Chondrocyte (in vitro differentiated cells): ENCODE measurements around the gene MEIKIN. TPM values are rescaled to one million over a fixed set of nuclear protein-coding genes. Genes with fewer than 3 reads are reported as not detected.
A peak's percentile ranks its signal among the peaks of the same experiment; 100 is the strongest.

Source experiments
- DNase-seq: peaks from one replicate; pipeline ENCODE4 v3.0.0; 2021; ENCODE audit warnings: mixed read lengths, low spot score
- H3K27ac Mint-ChIP-seq: one replicate; pipeline ENCODE4 v1.8.0; 2021; ENCODE audit warnings: mild to moderate bottlenecking, moderate library complexity, mixed read lengths; ENCODE audit not compliant: unreplicated experiment
- H3K27me3 Mint-ChIP-seq: 2 replicates; pipeline ENCODE4 v1.8.0; 2021; ENCODE audit warnings: low read depth, mixed read lengths
- H3K36me3 Mint-ChIP-seq: 2 replicates; pipeline ENCODE4 v1.8.0; 2021; ENCODE audit warnings: low read depth, mixed read lengths
- H3K4me1 Mint-ChIP-seq: 2 replicates; pipeline ENCODE4 v1.8.0; 2021; ENCODE audit warnings: low read depth, mild to moderate bottlenecking, mixed read lengths
- H3K4me3 Mint-ChIP-seq: one replicate; pipeline ENCODE4 v1.8.0; 2021; ENCODE audit warnings: mild to moderate bottlenecking, moderate library complexity, mixed read lengths; ENCODE audit not compliant: unreplicated experiment
- H3K9me3 Mint-ChIP-seq: 2 replicates; pipeline ENCODE4 v1.8.0; 2021; ENCODE audit warnings: low read depth, mixed read lengths
- total RNA-seq: library from RNA; stranded (reverse); gene quantifications from 3 replicates; pipeline ENCODE4 v1.2.1, GENCODE V29; 2021
- TF ChIP-seq, protein P1 (sequence below): fragments of 200-600 bp; sonication (generic); IDR thresholded peaks from 2 replicates; pipeline ENCODE4 v1.5.0; 2021; ENCODE audit warnings: antibody characterized with exemption, mild to moderate bottlenecking, moderate library complexity

Gene MEIKIN
- total RNA-seq, 1 donor from 2014 or later, result not detected

DNA sequence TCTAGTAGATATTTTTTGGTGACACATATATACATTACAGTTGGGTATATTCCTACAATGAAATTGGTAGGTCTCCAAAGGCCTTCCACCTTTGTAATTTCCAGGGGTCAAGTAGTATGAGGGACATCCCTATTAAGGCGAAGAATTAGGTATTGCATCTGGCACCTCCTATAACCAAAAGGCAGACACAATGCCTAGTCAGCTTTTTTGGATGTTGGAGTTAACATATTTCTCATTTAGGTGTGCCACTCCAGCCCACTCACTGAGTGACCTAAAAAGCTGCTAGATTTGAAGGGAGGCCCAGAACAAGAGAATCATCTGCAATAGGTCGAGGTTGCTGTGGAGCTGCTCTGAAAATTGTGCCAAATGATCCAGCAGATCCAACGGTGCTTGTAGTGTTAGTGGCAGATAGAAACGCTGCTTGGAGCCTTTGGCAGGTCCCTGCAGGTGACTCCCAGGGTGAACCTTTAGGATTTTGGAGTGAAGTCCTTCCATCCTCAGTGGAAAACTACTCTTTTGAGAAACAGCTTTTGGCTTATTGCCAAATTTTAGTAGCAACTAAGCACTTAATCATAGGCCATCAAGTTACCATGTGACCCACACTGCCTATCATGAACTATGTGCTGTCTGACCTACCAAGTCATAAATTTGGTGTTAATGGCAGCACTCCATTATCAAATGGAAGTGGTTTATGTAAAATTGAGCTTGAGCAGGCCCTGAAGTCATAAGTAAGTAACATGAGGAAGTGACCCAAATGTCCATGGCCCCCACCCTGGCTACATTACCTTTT lies 132.9 kb downstream of the MEIKIN start:
- H3K27me3 Mint-ChIP-seq, result no peaks in the 10 kb centered on the region
- no peak overlapping the region for H3K27ac Mint-ChIP-seq
- H3K9me3 Mint-ChIP-seq, result no peaks in the 10 kb centered on the region
- H3K36me3 Mint-ChIP-seq, result no peaks in the 10 kb centered on the region
- no peak for DNase-seq
- TF ChIP-seq, protein P1, sequence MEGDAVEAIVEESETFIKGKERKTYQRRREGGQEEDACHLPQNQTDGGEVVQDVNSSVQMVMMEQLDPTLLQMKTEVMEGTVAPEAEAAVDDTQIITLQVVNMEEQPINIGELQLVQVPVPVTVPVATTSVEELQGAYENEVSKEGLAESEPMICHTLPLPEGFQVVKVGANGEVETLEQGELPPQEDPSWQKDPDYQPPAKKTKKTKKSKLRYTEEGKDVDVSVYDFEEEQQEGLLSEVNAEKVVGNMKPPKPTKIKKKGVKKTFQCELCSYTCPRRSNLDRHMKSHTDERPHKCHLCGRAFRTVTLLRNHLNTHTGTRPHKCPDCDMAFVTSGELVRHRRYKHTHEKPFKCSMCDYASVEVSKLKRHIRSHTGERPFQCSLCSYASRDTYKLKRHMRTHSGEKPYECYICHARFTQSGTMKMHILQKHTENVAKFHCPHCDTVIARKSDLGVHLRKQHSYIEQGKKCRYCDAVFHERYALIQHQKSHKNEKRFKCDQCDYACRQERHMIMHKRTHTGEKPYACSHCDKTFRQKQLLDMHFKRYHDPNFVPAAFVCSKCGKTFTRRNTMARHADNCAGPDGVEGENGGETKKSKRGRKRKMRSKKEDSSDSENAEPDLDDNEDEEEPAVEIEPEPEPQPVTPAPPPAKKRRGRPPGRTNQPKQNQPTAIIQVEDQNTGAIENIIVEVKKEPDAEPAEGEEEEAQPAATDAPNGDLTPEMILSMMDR, result no peak
- no peak overlapping the region for H3K4me3 Mint-ChIP-seq
- peaks cover 19% of the 10 kb centered on the region for H3K4me1 Mint-ChIP-seq

GRCh38 chr5:131810510-131811249 lies 134.8 kb downstream of the MEIKIN start:
- Mint-ChIP-seq H3K4me1 (peaks cover 19% of the 10 kb centered on the region), H3K36me3 (no peaks in the 10 kb centered on the region), H3K27me3 (no peaks in the 10 kb centered on the region)

GRCh38 chr5:131796793-131797693 lies 148.4 kb downstream of the MEIKIN start, which contains the start of gene FNIP1:
Gene FNIP1, minus strand, starts transcription at chr5:131797017. Its CDS starts 96 bp downstream, at chr5:131796921.
- peaks cover 1% of the 10 kb centered on the region for H3K27me3 Mint-ChIP-seq
- DNase-seq, result peak; percentile 100
- TF ChIP-seq, protein P1, result peak; percentile 45
- peaks cover 40% of the 10 kb centered on the region for H3K4me1 Mint-ChIP-seq
- H3K27ac Mint-ChIP-seq, result peak within 1 kb of the TSS; percentile 98
- peaks cover 2% of the 10 kb centered on the region for H3K36me3 Mint-ChIP-seq
- H3K4me3 Mint-ChIP-seq, result peak within 1 kb of the TSS; percentile 94
- no peaks in the 10 kb centered on the region for H3K9me3 Mint-ChIP-seq

More at GRCh38 chr5:131810510-131811249, 134.8 kb downstream of the MEIKIN start:
- H3K9me3 Mint-ChIP-seq, result no peaks in the 10 kb centered on the region
- TF ChIP-seq, protein P1, result peak; percentile 77
- no peak for DNase-seq
- peak overlapping the region; percentile 46 for H3K27ac Mint-ChIP-seq
- H3K4me3 Mint-ChIP-seq, result peak overlapping the region; percentile 33

- Mint-ChIP-seq H3K4me3 (peak overlapping the region; percentile 94), H3K36me3 (peaks cover 2% of the 10 kb centered on the region), H3K4me1 (peaks cover 48% of the 10 kb centered on the region), H3K27ac (peak overlapping the region; percentile 98), H3K9me3 (no peaks in the 10 kb centered on the region), H3K27me3 (peaks cover 1% of the 10 kb centered on the region)
- no peak for DNase-seq
- TF ChIP-seq, protein P1, result no peak
Observed at GRCh38 chr5:131795879-131796792, 149.3 kb downstream of the MEIKIN start.
